ENCODE measurements around the gene FAM181A. TPM values are rescaled to one million over a fixed set of nuclear protein-coding genes. Genes with fewer than 3 reads are reported as not detected.

Gene FAM181A
- total RNA-seq, 1 donor from 2014 or later: not detected

- ATAC-seq (ENCODE audit: low read depth) (no peak), DNase-seq (no peak)
- H3K27ac Mint-ChIP-seq: peak overlapping the region; percentile 96
- H3K4me3 Mint-ChIP-seq: no peak overlapping the region
- no peaks in the 10 kb centered on the region for H3K9me3 Mint-ChIP-seq
- POLR2A ChIA-PET: interaction anchor here (1.2 to 2.2 kb wide), 5 partner anchors 8 to 24 kb away, joined by 3 to 17 read pairs (median 8); no protein-coding TSS in a partner anchor
- no peak for TF ChIP-seq CTCF (IDR thresholded peaks at IDR 0.05)
- CTCF ChIA-PET: interaction anchor here (12.0 kb wide), 1 partner anchor 25 kb away, joined by 126 read pairs; no protein-coding TSS in a partner anchor
- intact Hi-C loops (cut with micrococcal nuclease): loop anchor here (1.0 kb wide), 1 partner anchor 15 kb away; no protein-coding TSS in a partner anchor
- no peaks in the 10 kb centered on the region for H3K36me3 Mint-ChIP-seq (ENCODE audit: low read depth)
- H3K27me3 Mint-ChIP-seq: no peaks in the 10 kb centered on the region
- peaks cover 96% of the 10 kb centered on the region for H3K4me1 Mint-ChIP-seq
Observed at GRCh38 chr14:93963692-93964091, 36.5 kb downstream of the FAM181A start.

DNA sequence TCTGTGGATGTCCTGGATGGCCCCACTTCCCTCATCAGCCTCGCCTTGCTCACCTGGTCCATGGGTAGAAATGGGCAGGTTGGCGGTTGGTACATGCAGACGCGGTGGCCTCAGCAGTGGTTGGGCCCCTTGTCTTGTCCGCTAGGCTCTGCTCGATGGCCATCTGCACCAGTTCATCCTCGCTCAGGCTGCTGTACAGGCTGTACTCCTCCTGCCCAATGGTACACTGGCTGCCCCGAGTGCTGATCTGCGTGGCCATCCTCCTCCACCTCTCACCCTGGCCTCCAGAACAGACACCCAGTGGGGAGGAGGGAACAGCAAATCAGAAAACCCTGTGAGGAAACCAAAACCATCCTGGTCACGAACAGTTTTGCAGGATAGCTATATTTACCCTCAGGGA is 37.1 kb downstream of the FAM181A start:
- TF ChIP-seq CTCF (IDR thresholded peaks at IDR 0.05): no peak
- Mint-ChIP-seq H3K4me1 (peaks cover 96% of the 10 kb centered on the region), H3K36me3 (ENCODE audit: low read depth) (no peaks in the 10 kb centered on the region), H3K27me3 (no peaks in the 10 kb centered on the region), H3K9me3 (no peaks in the 10 kb centered on the region), H3K4me3 (no peak overlapping the region), H3K27ac (no peak overlapping the region)
- ChIA-PET POLR2A (interaction anchor here (0.5 to 2.2 kb wide), 5 partner anchors 9 to 39 kb away, joined by 3 to 15 read pairs (median 8); no protein-coding TSS in a partner anchor), CTCF (interaction anchor here (12.0 kb wide), 1 partner anchor 26 kb away, joined by 126 read pairs; no protein-coding TSS in a partner anchor)
- intact Hi-C loops (cut with micrococcal nuclease): no loop called here
- no peak for DNase-seq
- no peak for ATAC-seq (ENCODE audit: low read depth)

DNA sequence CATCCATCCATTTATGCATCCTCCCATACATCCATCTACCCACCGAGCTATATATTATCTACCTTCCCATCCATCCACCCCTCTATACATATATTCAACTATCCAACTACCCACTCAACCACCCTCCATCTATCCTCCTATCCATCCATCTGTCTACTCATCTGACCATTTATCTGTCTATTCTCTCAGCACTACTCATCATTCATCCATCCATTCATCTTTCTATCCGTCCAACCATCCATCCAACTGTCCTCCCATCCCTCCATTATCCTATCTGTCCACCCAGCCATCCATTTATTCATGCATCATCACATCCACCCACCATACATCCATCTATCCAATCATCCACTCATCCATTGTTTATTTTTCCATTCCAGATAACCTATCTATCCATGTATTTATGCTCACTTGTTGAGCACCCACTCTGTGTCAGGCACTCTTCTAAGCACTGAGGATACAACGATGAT is 37.7 kb downstream of the FAM181A start:
- ATAC-seq (ENCODE audit: low read depth) (no peak), DNase-seq (no peak)
- ChIA-PET POLR2A (interaction anchor here (0.8 to 1.5 kb wide), 3 partner anchors 9 to 22 kb away, joined by 3 read pairs; no protein-coding TSS in a partner anchor), CTCF (interaction anchor here (1.4 to 12.0 kb wide), 2 partner anchors 13 to 26 kb away, joined by 5 to 126 read pairs; no protein-coding TSS in a partner anchor)
- no peaks in the 10 kb centered on the region for H3K36me3 Mint-ChIP-seq (ENCODE audit: low read depth)
- peaks cover 94% of the 10 kb centered on the region for H3K4me1 Mint-ChIP-seq
- H3K27me3 Mint-ChIP-seq: no peaks in the 10 kb centered on the region
- intact Hi-C loops (cut with micrococcal nuclease): loop anchor here (5.0 kb wide), 3 partner anchors 633 to 1552 kb away; partner anchors contain the start of genes BTBD7 and SYNE3
- H3K27ac Mint-ChIP-seq: peak overlapping the region; percentile 1
- H3K9me3 Mint-ChIP-seq: no peaks in the 10 kb centered on the region
- H3K4me3 Mint-ChIP-seq: no peak overlapping the region
- no peak for TF ChIP-seq CTCF (IDR thresholded peaks at IDR 0.05)

- DNase-seq: no peak
- TF ChIP-seq CTCF (IDR thresholded peaks at IDR 0.05): no peak
- intact Hi-C loops (cut with micrococcal nuclease): loop anchor here (5.0 kb wide), 3 partner anchors 633 to 1552 kb away; partner anchors contain the start of genes BTBD7 and SYNE3
- H3K9me3 Mint-ChIP-seq: no peaks in the 10 kb centered on the region
- H3K36me3 Mint-ChIP-seq (ENCODE audit: low read depth): no peaks in the 10 kb centered on the region
- ChIA-PET CTCF (interaction anchor here (1.4 to 12.0 kb wide), 2 partner anchors 13 to 27 kb away, joined by 5 to 126 read pairs; no protein-coding TSS in a partner anchor), POLR2A (interaction anchor here (1.2 kb wide), 2 partner anchors 9 to 13 kb away, joined by 3 read pairs; no protein-coding TSS in a partner anchor)
- ATAC-seq (ENCODE audit: low read depth): no peak
- peaks cover 94% of the 10 kb centered on the region for H3K4me1 Mint-ChIP-seq
- no peak overlapping the region for H3K4me3 Mint-ChIP-seq
- H3K27me3 Mint-ChIP-seq: no peaks in the 10 kb centered on the region
- H3K27ac Mint-ChIP-seq: peak overlapping the region; percentile 1
Observed at GRCh38 chr14:93965287-93965821, 38.2 kb downstream of the FAM181A start.

- no peak for ATAC-seq (ENCODE audit: low read depth)
- H3K4me3 Mint-ChIP-seq: no peak overlapping the region
Observed at GRCh38 chr14:93965946-93966474, 38.9 kb downstream of the FAM181A start.

More at GRCh38 chr14:93965946-93966474, 38.9 kb downstream of the FAM181A start:
- no peak overlapping the region for H3K27ac Mint-ChIP-seq
- no peak for TF ChIP-seq CTCF (IDR thresholded peaks at IDR 0.05)
- H3K9me3 Mint-ChIP-seq: no peaks in the 10 kb centered on the region
- CTCF ChIA-PET: interaction anchor here (1.4 to 12.0 kb wide), 2 partner anchors 12 to 27 kb away, joined by 5 to 126 read pairs; no protein-coding TSS in a partner anchor
- POLR2A ChIA-PET: interaction anchor here (1.2 kb wide), 2 partner anchors 10 to 12 kb away, joined by 3 read pairs; no protein-coding TSS in a partner anchor
- intact Hi-C loops (cut with micrococcal nuclease): loop anchor here (5.0 kb wide), 3 partner anchors 634 to 1551 kb away; partner anchors contain the start of genes BTBD7 and SYNE3
- H3K4me1 Mint-ChIP-seq: peaks cover 96% of the 10 kb centered on the region
- no peaks in the 10 kb centered on the region for H3K36me3 Mint-ChIP-seq (ENCODE audit: low read depth)
- no peak for DNase-seq
- no peaks in the 10 kb centered on the region for H3K27me3 Mint-ChIP-seq
